ENCODE data around the gene USP54.

Gene USP54

GRCh38 chr10:73634421-73634820 lies 43.3 kb upstream of the USP54 start:
- H3K4me3 ChIP-seq (ENCODE audit: low read length) = no peak overlapping the region
- no peaks in the 10 kb centered on the region for H3K36me3 ChIP-seq (ENCODE audit: control insufficient read depth, low read length)
- no peaks in the 10 kb centered on the region for H4K20me1 ChIP-seq (ENCODE audit: control insufficient read depth, insufficient read depth, low read depth, low read length)
- no peaks in the 10 kb centered on the region for H3K9me2 ChIP-seq (replicated peaks; ENCODE audit: control insufficient read depth, low read length)
- no peaks in the 10 kb centered on the region for H3F3A ChIP-seq (ENCODE audit: control insufficient read depth, insufficient read depth)
- H3K27ac ChIP-seq (ENCODE audit: low read depth, low read length) = no peak overlapping the region
- no peaks in the 10 kb centered on the region for H3K4me1 ChIP-seq (ENCODE audit: control insufficient read depth, low read length)
- no peaks in the 10 kb centered on the region for H3K9me3 ChIP-seq (ENCODE audit: control insufficient read depth, insufficient read depth, low read length)
- no peak overlapping the region for H3K4me2 ChIP-seq (ENCODE audit: low read length)
- 0 out of 2 replicates have a peak, but pooled peaks cover 2% of the 10 kb centered on the region for H3K27me3 ChIP-seq (ENCODE audit: control insufficient read depth, low read length)
- H3K79me2 ChIP-seq (ENCODE audit: control insufficient read depth, low read length) = no peaks in the 10 kb centered on the region
- no peak for TF ChIP-seq EZH2phosphoT487 (IDR thresholded peaks at IDR 0.05; ENCODE audit: borderline replicate concordance, low read length)
- TF ChIP-seq CTCF (IDR thresholded peaks at IDR 0.05; ENCODE audit: low read depth, low read length, poor library complexity, severe bottlenecking) = no peak

GRCh38 chr10:73629165-73629564 lies 38.0 kb upstream of the USP54 start:
- Histone ChIP-seq H3K9me3 (ENCODE audit: control insufficient read depth, insufficient read depth, low read length) (no peaks in the 10 kb centered on the region), H3K4me1 (ENCODE audit: control insufficient read depth, low read length) (peaks cover 18% of the 10 kb centered on the region), H3F3A (ENCODE audit: control insufficient read depth, insufficient read depth) (no peaks in the 10 kb centered on the region), H3K27me3 (ENCODE audit: control insufficient read depth, low read length) (no peaks in the 10 kb centered on the region), H3K27ac (ENCODE audit: low read depth, low read length) (no peak overlapping the region), H3K79me2 (ENCODE audit: control insufficient read depth, low read length) (peaks cover 18% of the 10 kb centered on the region), H3K36me3 (ENCODE audit: control insufficient read depth, low read length) (peaks cover 10% of the 10 kb centered on the region; the same call in 1 of the 2 replicates), H3K9me2 (replicated peaks; ENCODE audit: control insufficient read depth, low read length) (no peaks in the 10 kb centered on the region), H3K4me3 (ENCODE audit: low read length) (no peak overlapping the region), H4K20me1 (ENCODE audit: control insufficient read depth, insufficient read depth, low read depth, low read length) (no peaks in the 10 kb centered on the region), H3K4me2 (ENCODE audit: low read length) (no peak overlapping the region)
- TF ChIP-seq CTCF (IDR thresholded peaks at IDR 0.05; ENCODE audit: low read depth, low read length, poor library complexity, severe bottlenecking) = no peak
- no peak for TF ChIP-seq EZH2phosphoT487 (IDR thresholded peaks at IDR 0.05; ENCODE audit: borderline replicate concordance, low read length)

GRCh38 chr10:73628405-73628804 lies 37.3 kb upstream of the USP54 start:
- H3K9me3 ChIP-seq (ENCODE audit: control insufficient read depth, insufficient read depth, low read length) = no peaks in the 10 kb centered on the region
- no peaks in the 10 kb centered on the region for H4K20me1 ChIP-seq (ENCODE audit: control insufficient read depth, insufficient read depth, low read depth, low read length)
- H3K9me2 ChIP-seq (replicated peaks; ENCODE audit: control insufficient read depth, low read length) = no peaks in the 10 kb centered on the region
- no peak overlapping the region for H3K4me2 ChIP-seq (ENCODE audit: low read length)
- no peak overlapping the region for H3K4me3 ChIP-seq (ENCODE audit: low read length)
- H3K4me1 ChIP-seq (ENCODE audit: control insufficient read depth, low read length) = peaks cover 18% of the 10 kb centered on the region
- no peaks in the 10 kb centered on the region for H3F3A ChIP-seq (ENCODE audit: control insufficient read depth, insufficient read depth)
- no peak for TF ChIP-seq EZH2phosphoT487 (IDR thresholded peaks at IDR 0.05; ENCODE audit: borderline replicate concordance, low read length)
- no peak for TF ChIP-seq CTCF (IDR thresholded peaks at IDR 0.05; ENCODE audit: low read depth, low read length, poor library complexity, severe bottlenecking)
- no peaks in the 10 kb centered on the region for H3K27me3 ChIP-seq (ENCODE audit: control insufficient read depth, low read length)
- H3K27ac ChIP-seq (ENCODE audit: low read depth, low read length) = no peak overlapping the region
- H3K36me3 ChIP-seq (ENCODE audit: control insufficient read depth, low read length) = peaks cover 10% of the 10 kb centered on the region; the same call in 1 of the 2 replicates
- H3K79me2 ChIP-seq (ENCODE audit: control insufficient read depth, low read length) = peaks cover 18% of the 10 kb centered on the region

All from DOHH2 (cell line).